ENCODE results near the gene CTNNA2.

The CTNNA2 gene

GRCh38 chr2:79621252-79621651 is 108.4 kb downstream of the CTNNA2 start:
- H3K36me3 ChIP-seq (ENCODE audit: insufficient read depth, low read length) = no peaks in the 10 kb centered on the region
- H3K27ac ChIP-seq (ENCODE audit: low read length) = no peak overlapping the region
- no peak overlapping the region for H3K4me3 ChIP-seq (ENCODE audit: low read depth in 1 of 2, low read length in 2 of 2)
- H3K4me2 ChIP-seq (ENCODE audit: insufficient read depth, low read length) = no peak overlapping the region
- H2AFZ ChIP-seq (ENCODE audit: low read depth, low read length) = no peak overlapping the region
- TF ChIP-seq CTCF (IDR thresholded peaks at IDR 0.05; ENCODE audit: borderline replicate concordance, extremely low read depth, low read length, poor library complexity, severe bottlenecking) (no peak), EZH2 (IDR thresholded peaks at IDR 0.05; ENCODE audit: borderline replicate concordance, low read depth, low read length, severe bottlenecking) (no peak)
- no peaks in the 10 kb centered on the region for H3K4me1 ChIP-seq (ENCODE audit: insufficient read depth, low read length)
- H4K20me1 ChIP-seq (ENCODE audit: insufficient read depth, low read length) = no peaks in the 10 kb centered on the region
- no peak overlapping the region for H3K9ac ChIP-seq (ENCODE audit: low read depth, low read length)
- DNase-seq (no peak), ATAC-seq (ENCODE audit: insufficient read depth, low read depth) (no peak)
- H3K79me2 ChIP-seq (ENCODE audit: insufficient read depth, low read length) = no peaks in the 10 kb centered on the region
- peaks cover 3% of the 10 kb centered on the region for H3K9me3 ChIP-seq (ENCODE audit: insufficient read depth, low read length, severe bottlenecking)
- no peaks in the 10 kb centered on the region for H3K27me3 ChIP-seq (ENCODE audit: insufficient read depth, low read length, poor library complexity)

- no peaks in the 10 kb centered on the region for H3K79me2 ChIP-seq (ENCODE audit: insufficient read depth, low read length)
- H3K27ac ChIP-seq (ENCODE audit: low read length) = no peak overlapping the region
- H3K9me3 ChIP-seq (ENCODE audit: insufficient read depth, low read length, severe bottlenecking) = peaks cover 3% of the 10 kb centered on the region
- TF ChIP-seq CTCF (IDR thresholded peaks at IDR 0.05; ENCODE audit: borderline replicate concordance, extremely low read depth, low read length, poor library complexity, severe bottlenecking) = no peak
- TF ChIP-seq EZH2 (IDR thresholded peaks at IDR 0.05; ENCODE audit: borderline replicate concordance, low read depth, low read length, severe bottlenecking) = no peak
- no peaks in the 10 kb centered on the region for H3K4me1 ChIP-seq (ENCODE audit: insufficient read depth, low read length)
- no peak overlapping the region for H3K4me3 ChIP-seq (ENCODE audit: low read depth in 1 of 2, low read length in 2 of 2)
- H3K27me3 ChIP-seq (ENCODE audit: insufficient read depth, low read length, poor library complexity) = no peaks in the 10 kb centered on the region
- no peaks in the 10 kb centered on the region for H3K36me3 ChIP-seq (ENCODE audit: insufficient read depth, low read length)
- ATAC-seq (ENCODE audit: insufficient read depth, low read depth) = no peak
- no peak overlapping the region for H3K9ac ChIP-seq (ENCODE audit: low read depth, low read length)
- H2AFZ ChIP-seq (ENCODE audit: low read depth, low read length) = no peak overlapping the region
- H3K4me2 ChIP-seq (ENCODE audit: insufficient read depth, low read length) = no peak overlapping the region
- no peak for DNase-seq
- H4K20me1 ChIP-seq (ENCODE audit: insufficient read depth, low read length) = no peaks in the 10 kb centered on the region
Measured at GRCh38 chr2:79621755-79622154, 108.9 kb downstream of the CTNNA2 start.

DNA sequence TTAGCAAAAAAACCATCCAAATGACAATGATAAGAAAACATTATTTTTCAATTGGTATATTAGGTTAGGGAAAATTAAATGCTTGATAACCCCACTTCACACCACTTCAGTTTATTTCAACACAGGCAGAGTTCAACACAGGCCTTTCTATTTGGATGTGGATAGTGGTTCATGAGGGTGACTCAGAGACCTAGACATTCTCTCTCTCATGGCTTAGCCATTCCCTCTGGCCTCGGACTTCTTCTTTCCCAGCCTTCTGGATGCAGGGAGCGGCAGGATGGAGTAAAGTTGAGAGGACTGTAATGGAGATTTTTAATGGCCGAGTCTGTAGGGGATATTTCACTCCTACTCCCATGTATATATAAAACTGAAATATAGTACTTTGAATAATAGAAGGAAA is 109.7 kb downstream of the CTNNA2 start:
- peaks cover 3% of the 10 kb centered on the region for H3K9me3 ChIP-seq (ENCODE audit: insufficient read depth, low read length, severe bottlenecking)
- H3K9ac ChIP-seq (ENCODE audit: low read depth, low read length) = no peak overlapping the region
- TF ChIP-seq EZH2 (IDR thresholded peaks at IDR 0.05; ENCODE audit: borderline replicate concordance, low read depth, low read length, severe bottlenecking) (no peak), CTCF (IDR thresholded peaks at IDR 0.05; ENCODE audit: borderline replicate concordance, extremely low read depth, low read length, poor library complexity, severe bottlenecking) (no peak)
- H3K27me3 ChIP-seq (ENCODE audit: insufficient read depth, low read length, poor library complexity) = no peaks in the 10 kb centered on the region
- no peak overlapping the region for H3K4me3 ChIP-seq (ENCODE audit: low read depth in 1 of 2, low read length in 2 of 2)
- H3K79me2 ChIP-seq (ENCODE audit: insufficient read depth, low read length) = no peaks in the 10 kb centered on the region
- H4K20me1 ChIP-seq (ENCODE audit: insufficient read depth, low read length) = no peaks in the 10 kb centered on the region
- H3K27ac ChIP-seq (ENCODE audit: low read length) = no peak overlapping the region
- H2AFZ ChIP-seq (ENCODE audit: low read depth, low read length) = no peak overlapping the region
- no peaks in the 10 kb centered on the region for H3K36me3 ChIP-seq (ENCODE audit: insufficient read depth, low read length)
- ATAC-seq (ENCODE audit: insufficient read depth, low read depth) (no peak), DNase-seq (no peak)
- no peaks in the 10 kb centered on the region for H3K4me1 ChIP-seq (ENCODE audit: insufficient read depth, low read length)
- no peak overlapping the region for H3K4me2 ChIP-seq (ENCODE audit: insufficient read depth, low read length)

GRCh38 chr2:79627237-79627636 is 114.4 kb downstream of the CTNNA2 start:
- Histone ChIP-seq H3K27me3 (ENCODE audit: insufficient read depth, low read length, poor library complexity) (no peaks in the 10 kb centered on the region), H3K9me3 (ENCODE audit: insufficient read depth, low read length, severe bottlenecking) (no peaks in the 10 kb centered on the region), H3K36me3 (ENCODE audit: insufficient read depth, low read length) (no peaks in the 10 kb centered on the region), H3K4me2 (ENCODE audit: insufficient read depth, low read length) (no peak overlapping the region), H3K27ac (ENCODE audit: low read length) (no peak overlapping the region), H3K9ac (ENCODE audit: low read depth, low read length) (no peak overlapping the region), H4K20me1 (ENCODE audit: insufficient read depth, low read length) (no peaks in the 10 kb centered on the region), H2AFZ (ENCODE audit: low read depth, low read length) (no peak overlapping the region), H3K4me3 (ENCODE audit: low read depth in 1 of 2, low read length in 2 of 2) (no peak overlapping the region), H3K4me1 (ENCODE audit: insufficient read depth, low read length) (no peaks in the 10 kb centered on the region), H3K79me2 (ENCODE audit: insufficient read depth, low read length) (no peaks in the 10 kb centered on the region)
- DNase-seq (no peak), ATAC-seq (ENCODE audit: insufficient read depth, low read depth) (no peak)
- TF ChIP-seq EZH2 (IDR thresholded peaks at IDR 0.05; ENCODE audit: borderline replicate concordance, low read depth, low read length, severe bottlenecking) (no peak), CTCF (IDR thresholded peaks at IDR 0.05; ENCODE audit: borderline replicate concordance, extremely low read depth, low read length, poor library complexity, severe bottlenecking) (no peak)
